ENCODE data around the gene GTPBP4.

DNA sequence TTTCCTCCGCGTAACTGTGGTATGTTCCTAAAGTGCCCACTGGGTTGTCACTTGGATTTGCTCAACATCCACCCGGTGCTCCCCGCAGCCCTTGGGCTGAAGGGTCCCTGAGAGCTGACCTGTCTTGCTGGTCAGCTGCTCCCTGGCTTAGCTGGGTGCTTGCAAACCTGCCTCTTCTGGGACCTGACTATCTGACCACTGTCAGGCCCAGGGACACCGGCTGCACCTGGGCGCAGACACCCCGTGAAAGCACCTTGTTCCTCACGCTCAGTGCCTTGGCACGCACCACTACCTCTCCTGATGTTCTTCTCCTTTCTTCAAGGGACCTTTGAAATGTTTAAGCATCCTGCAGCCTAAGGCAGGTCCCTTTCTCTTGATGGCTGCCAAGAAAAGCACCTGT lies 30.1 kb upstream of the GTPBP4 start:
- TF ChIP-seq GABPA (IDR thresholded peaks at IDR 0.05 in 1 of 2, conservative IDR thresholded peaks at IDR 0.05 in 1 of 2) (no peak), YY1 (IDR thresholded peaks at IDR 0.05) (no peak)
- TF ChIP-seq, protein P1, sequence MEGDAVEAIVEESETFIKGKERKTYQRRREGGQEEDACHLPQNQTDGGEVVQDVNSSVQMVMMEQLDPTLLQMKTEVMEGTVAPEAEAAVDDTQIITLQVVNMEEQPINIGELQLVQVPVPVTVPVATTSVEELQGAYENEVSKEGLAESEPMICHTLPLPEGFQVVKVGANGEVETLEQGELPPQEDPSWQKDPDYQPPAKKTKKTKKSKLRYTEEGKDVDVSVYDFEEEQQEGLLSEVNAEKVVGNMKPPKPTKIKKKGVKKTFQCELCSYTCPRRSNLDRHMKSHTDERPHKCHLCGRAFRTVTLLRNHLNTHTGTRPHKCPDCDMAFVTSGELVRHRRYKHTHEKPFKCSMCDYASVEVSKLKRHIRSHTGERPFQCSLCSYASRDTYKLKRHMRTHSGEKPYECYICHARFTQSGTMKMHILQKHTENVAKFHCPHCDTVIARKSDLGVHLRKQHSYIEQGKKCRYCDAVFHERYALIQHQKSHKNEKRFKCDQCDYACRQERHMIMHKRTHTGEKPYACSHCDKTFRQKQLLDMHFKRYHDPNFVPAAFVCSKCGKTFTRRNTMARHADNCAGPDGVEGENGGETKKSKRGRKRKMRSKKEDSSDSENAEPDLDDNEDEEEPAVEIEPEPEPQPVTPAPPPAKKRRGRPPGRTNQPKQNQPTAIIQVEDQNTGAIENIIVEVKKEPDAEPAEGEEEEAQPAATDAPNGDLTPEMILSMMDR (IDR thresholded peaks at IDR 0.05; ENCODE audit: low read depth, low read length, missing input control), result no peak
- TF ChIP-seq, protein P2, sequence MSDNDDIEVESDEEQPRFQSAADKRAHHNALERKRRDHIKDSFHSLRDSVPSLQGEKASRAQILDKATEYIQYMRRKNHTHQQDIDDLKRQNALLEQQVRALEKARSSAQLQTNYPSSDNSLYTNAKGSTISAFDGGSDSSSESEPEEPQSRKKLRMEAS (IDR thresholded peaks at IDR 0.05), result no peak
- TF ChIP-seq, protein P3, sequence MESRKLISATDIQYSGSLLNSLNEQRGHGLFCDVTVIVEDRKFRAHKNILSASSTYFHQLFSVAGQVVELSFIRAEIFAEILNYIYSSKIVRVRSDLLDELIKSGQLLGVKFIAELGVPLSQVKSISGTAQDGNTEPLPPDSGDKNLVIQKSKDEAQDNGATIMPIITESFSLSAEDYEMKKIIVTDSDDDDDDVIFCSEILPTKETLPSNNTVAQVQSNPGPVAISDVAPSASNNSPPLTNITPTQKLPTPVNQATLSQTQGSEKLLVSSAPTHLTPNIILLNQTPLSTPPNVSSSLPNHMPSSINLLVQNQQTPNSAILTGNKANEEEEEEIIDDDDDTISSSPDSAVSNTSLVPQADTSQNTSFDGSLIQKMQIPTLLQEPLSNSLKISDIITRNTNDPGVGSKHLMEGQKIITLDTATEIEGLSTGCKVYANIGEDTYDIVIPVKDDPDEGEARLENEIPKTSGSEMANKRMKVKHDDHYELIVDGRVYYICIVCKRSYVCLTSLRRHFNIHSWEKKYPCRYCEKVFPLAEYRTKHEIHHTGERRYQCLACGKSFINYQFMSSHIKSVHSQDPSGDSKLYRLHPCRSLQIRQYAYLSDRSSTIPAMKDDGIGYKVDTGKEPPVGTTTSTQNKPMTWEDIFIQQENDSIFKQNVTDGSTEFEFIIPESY (IDR thresholded peaks at IDR 0.05), result no peak
